ENCODE measurements around the gene CRTC2.

DNA sequence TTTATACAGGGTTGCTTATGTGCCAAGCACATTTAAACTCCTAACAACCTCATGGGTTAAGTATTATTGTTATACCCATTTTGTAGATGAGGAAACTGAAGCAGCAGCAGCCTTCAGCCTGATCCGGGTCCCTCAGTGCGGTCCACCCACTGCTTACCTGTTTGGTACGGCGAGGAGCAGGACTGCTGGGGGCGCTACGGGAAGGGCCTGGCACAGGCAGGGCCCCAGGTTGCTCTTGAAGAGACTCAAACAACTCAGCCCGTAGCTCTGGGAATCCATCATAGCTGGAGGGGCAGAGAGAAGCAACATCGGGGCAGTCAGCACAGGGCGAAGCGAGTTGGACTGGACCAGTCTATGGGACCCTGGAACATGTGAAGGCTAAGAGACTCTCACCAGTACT, 21.1 kb downstream of the CRTC2 start:
- TF ChIP-seq CSDC2 (CRISPR knock-in tag; IDR thresholded peaks at IDR 0.05), result no peak
- TF ChIP-seq ZFP3 (CRISPR knock-in tag; IDR thresholded peaks at IDR 0.05), result no peak
- no peak for TF ChIP-seq ARNTL (CRISPR knock-in tag; IDR thresholded peaks at IDR 0.05; ENCODE audit: borderline replicate concordance, low read depth)
